K562 (cell line): Measurements from ENCODE around the gene NFIB.

ENCODE experiments used
- TF ChIP-seq, protein P1 (sequence below): fragments of 250-450 bp; sonication (Bioruptor Pico); IDR thresholded peaks from 2 replicates; pipeline ENCODE4 v1.5.0; 2020; ENCODE audit warnings: mild to moderate bottlenecking, borderline replicate concordance
- TF ChIP-seq, protein P2 (sequence below), 3 experiments: IDR thresholded peaks in 2 of 3; conservative IDR thresholded peaks in 1 of 3; 2 replicates each; pipeline ENCODE4 v1.5.1; 2011 to 2012; ENCODE audit warnings: low read length in 3 of 3, mild to moderate bottlenecking in 3 of 3, control low read depth in 2 of 3, improper control_type of control experiment in 1 of 3, inconsistent platforms in 1 of 3, low read depth in 1 of 3, mixed read lengths in 1 of 3, moderate library complexity in 1 of 3; ENCODE audit not compliant: insufficient read depth in 2 of 3
- TF ChIP-seq, protein P3 (sequence below): sonication (generic); formaldehyde crosslinking; IDR thresholded peaks from 2 replicates; pipeline ENCODE4 v1.8.1; 2023; ENCODE audit warnings: mild to moderate bottlenecking, missing genetic modification reagents, moderate library complexity

DNA sequence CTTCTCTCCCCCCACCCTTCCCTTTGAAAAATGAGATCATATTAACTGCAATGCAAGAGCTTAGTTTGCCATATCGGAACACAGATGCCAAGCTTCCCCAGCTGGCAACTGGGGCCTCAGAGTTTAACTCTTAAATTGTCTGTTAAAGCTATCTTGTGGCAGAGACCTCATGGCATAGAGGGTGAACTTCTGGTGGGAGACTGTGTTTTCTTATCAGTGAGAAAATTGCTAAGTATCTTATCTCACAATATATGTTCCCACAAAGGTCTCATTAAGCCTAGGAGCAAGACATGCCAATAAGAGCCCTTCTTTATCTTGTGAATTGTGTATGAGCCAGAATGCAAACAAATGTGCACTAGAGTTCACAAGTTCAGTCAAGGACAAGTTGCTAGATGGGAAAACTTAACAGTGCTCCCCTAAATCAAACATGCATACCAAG lies 12.3 kb downstream of the NFIB start:
- TF ChIP-seq, protein P1, sequence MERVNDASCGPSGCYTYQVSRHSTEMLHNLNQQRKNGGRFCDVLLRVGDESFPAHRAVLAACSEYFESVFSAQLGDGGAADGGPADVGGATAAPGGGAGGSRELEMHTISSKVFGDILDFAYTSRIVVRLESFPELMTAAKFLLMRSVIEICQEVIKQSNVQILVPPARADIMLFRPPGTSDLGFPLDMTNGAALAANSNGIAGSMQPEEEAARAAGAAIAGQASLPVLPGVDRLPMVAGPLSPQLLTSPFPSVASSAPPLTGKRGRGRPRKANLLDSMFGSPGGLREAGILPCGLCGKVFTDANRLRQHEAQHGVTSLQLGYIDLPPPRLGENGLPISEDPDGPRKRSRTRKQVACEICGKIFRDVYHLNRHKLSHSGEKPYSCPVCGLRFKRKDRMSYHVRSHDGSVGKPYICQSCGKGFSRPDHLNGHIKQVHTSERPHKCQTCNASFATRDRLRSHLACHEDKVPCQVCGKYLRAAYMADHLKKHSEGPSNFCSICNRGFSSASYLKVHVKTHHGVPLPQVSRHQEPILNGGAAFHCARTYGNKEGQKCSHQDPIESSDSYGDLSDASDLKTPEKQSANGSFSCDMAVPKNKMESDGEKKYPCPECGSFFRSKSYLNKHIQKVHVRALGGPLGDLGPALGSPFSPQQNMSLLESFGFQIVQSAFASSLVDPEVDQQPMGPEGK (CRISPR knock-in tag), result no peak
- TF ChIP-seq, protein P2, sequence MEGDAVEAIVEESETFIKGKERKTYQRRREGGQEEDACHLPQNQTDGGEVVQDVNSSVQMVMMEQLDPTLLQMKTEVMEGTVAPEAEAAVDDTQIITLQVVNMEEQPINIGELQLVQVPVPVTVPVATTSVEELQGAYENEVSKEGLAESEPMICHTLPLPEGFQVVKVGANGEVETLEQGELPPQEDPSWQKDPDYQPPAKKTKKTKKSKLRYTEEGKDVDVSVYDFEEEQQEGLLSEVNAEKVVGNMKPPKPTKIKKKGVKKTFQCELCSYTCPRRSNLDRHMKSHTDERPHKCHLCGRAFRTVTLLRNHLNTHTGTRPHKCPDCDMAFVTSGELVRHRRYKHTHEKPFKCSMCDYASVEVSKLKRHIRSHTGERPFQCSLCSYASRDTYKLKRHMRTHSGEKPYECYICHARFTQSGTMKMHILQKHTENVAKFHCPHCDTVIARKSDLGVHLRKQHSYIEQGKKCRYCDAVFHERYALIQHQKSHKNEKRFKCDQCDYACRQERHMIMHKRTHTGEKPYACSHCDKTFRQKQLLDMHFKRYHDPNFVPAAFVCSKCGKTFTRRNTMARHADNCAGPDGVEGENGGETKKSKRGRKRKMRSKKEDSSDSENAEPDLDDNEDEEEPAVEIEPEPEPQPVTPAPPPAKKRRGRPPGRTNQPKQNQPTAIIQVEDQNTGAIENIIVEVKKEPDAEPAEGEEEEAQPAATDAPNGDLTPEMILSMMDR (IDR thresholded peaks at IDR 0.05 in 2 of 3, conservative IDR thresholded peaks at IDR 0.05 in 1 of 3; ENCODE audit: insufficient read depth in 2 of 3, low read depth in 1 of 3, low read length in 3 of 3), result no peak
- TF ChIP-seq, protein P3, sequence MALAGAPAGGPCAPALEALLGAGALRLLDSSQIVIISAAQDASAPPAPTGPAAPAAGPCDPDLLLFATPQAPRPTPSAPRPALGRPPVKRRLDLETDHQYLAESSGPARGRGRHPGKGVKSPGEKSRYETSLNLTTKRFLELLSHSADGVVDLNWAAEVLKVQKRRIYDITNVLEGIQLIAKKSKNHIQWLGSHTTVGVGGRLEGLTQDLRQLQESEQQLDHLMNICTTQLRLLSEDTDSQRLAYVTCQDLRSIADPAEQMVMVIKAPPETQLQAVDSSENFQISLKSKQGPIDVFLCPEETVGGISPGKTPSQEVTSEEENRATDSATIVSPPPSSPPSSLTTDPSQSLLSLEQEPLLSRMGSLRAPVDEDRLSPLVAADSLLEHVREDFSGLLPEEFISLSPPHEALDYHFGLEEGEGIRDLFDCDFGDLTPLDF (CRISPR knock-in tag), result no peak
